PFSK-1 (cell line): ENCODE results near the gene HUS1B.

Experiments used
- FOXP2 ChIP-seq: optimal IDR thresholded peaks from 2 replicates; pipeline ENCODE3; 2011; ENCODE audit warnings: borderline replicate concordance, control low read depth, inconsistent platforms; ENCODE audit not compliant: insufficient read depth; ENCODE audit errors: extremely low read length, extremely low read depth
- POLR2AphosphoS5 ChIP-seq: IDR thresholded peaks from 2 replicates; pipeline ENCODE4 v1.6.1; 2012; ENCODE audit warnings: low read depth, mild to moderate bottlenecking, control low read depth, low read length, moderate library complexity
- SIN3A ChIP-seq: IDR thresholded peaks from 2 replicates; pipeline ENCODE4 v1.6.1; 2012; ENCODE audit warnings: mild to moderate bottlenecking, low read length, moderate library complexity, borderline replicate concordance; ENCODE audit not compliant: insufficient read depth
- TAF1 ChIP-seq: IDR thresholded peaks from 2 replicates; pipeline ENCODE4 v1.6.1; 2012; ENCODE audit warnings: low read length, control low read depth, borderline replicate concordance; ENCODE audit not compliant: insufficient read depth
- TF ChIP-seq, protein P1 (sequence below), 2 experiments: IDR thresholded peaks; 2 replicates each; pipeline versions ENCODE4 v1.6.1 to v1.8.0; 2011 to 2012; ENCODE audit warnings: low read depth in 2 of 2, low read length in 2 of 2, control low read depth in 1 of 2, inconsistent platforms in 1 of 2, mild to moderate bottlenecking in 1 of 2, moderate library complexity in 1 of 2; ENCODE audit not compliant: insufficient read depth in 1 of 2

Gene HUS1B

DNA sequence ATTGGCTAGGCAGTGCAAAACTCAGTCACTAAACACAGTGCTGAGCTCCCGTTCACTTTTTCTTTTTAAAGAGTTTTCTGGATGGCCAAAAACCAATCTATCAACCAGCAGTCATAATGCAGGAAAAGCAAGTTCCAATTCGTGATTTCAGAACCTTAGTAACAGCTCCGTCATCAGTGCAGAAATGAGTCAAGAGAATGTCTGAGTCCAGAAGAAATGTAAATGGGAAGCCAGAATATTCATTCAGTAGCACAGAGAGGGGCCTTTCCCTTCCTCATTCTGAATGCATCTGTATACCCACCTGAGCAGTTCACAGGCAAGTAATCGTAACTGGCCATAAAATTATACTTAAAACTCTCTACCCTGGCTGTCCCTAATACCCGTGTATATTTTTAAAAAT is 20.4 kb downstream of the HUS1B start:
- no peak for TF ChIP-seq FOXP2
- TF ChIP-seq SIN3A = no peak
- no peak for TF ChIP-seq POLR2AphosphoS5
- no peak for TF ChIP-seq TAF1
- TF ChIP-seq, protein P1, sequence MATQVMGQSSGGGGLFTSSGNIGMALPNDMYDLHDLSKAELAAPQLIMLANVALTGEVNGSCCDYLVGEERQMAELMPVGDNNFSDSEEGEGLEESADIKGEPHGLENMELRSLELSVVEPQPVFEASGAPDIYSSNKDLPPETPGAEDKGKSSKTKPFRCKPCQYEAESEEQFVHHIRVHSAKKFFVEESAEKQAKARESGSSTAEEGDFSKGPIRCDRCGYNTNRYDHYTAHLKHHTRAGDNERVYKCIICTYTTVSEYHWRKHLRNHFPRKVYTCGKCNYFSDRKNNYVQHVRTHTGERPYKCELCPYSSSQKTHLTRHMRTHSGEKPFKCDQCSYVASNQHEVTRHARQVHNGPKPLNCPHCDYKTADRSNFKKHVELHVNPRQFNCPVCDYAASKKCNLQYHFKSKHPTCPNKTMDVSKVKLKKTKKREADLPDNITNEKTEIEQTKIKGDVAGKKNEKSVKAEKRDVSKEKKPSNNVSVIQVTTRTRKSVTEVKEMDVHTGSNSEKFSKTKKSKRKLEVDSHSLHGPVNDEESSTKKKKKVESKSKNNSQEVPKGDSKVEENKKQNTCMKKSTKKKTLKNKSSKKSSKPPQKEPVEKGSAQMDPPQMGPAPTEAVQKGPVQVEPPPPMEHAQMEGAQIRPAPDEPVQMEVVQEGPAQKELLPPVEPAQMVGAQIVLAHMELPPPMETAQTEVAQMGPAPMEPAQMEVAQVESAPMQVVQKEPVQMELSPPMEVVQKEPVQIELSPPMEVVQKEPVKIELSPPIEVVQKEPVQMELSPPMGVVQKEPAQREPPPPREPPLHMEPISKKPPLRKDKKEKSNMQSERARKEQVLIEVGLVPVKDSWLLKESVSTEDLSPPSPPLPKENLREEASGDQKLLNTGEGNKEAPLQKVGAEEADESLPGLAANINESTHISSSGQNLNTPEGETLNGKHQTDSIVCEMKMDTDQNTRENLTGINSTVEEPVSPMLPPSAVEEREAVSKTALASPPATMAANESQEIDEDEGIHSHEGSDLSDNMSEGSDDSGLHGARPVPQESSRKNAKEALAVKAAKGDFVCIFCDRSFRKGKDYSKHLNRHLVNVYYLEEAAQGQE (IDR thresholded peaks at IDR 0.05; ENCODE audit: insufficient read depth in 1 of 2, low read depth in 2 of 2, low read length in 2 of 2) = no peak

DNA sequence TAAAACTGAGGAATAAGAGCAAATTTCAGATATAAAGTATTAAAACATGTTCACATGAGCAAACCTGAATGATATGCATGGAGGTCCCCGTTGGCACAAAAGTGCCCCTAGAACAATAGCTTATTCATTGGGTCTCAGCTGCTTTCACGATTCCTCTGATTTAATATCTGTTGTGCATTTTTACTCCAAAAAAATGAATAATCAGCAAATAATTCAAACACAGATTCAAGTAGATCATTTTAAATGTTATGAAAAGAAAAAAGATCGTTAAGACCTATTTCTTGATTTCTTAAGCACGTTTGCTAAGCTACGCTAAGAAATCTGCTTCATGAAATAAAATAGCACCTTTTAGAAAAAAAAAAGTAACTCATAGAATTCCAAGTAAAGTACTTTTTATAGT is 21.7 kb downstream of the HUS1B start:
- TF ChIP-seq POLR2AphosphoS5 = no peak
- TF ChIP-seq, protein P1 (IDR thresholded peaks at IDR 0.05; ENCODE audit: insufficient read depth in 1 of 2, low read depth in 2 of 2, low read length in 2 of 2) = no peak
- no peak for TF ChIP-seq TAF1
- TF ChIP-seq FOXP2 = no peak
- TF ChIP-seq SIN3A = no peak

DNA sequence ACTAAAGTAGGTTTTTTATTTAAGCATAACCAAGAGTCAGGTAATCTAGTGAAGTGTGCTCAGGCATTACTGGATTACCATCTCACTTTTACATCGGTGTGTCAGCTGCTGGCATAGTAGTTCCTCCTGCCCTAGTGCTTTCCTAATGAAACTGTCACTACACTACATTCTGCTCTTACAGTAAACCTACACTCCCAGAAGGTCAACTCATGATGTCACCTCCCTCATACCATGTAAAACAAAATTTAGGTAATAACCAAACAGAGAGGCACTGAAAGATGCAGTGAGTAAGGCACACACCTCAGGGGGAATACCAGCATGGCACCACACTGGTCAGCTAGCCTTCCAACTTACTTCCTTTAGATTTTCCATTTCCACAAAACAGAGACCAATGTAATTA is 23.3 kb downstream of the HUS1B start:
- TF ChIP-seq TAF1 (no peak), FOXP2 (no peak), POLR2AphosphoS5 (no peak), SIN3A (no peak)
- TF ChIP-seq, protein P1 (IDR thresholded peaks at IDR 0.05; ENCODE audit: insufficient read depth in 1 of 2, low read depth in 2 of 2, low read length in 2 of 2) = no peak

DNA sequence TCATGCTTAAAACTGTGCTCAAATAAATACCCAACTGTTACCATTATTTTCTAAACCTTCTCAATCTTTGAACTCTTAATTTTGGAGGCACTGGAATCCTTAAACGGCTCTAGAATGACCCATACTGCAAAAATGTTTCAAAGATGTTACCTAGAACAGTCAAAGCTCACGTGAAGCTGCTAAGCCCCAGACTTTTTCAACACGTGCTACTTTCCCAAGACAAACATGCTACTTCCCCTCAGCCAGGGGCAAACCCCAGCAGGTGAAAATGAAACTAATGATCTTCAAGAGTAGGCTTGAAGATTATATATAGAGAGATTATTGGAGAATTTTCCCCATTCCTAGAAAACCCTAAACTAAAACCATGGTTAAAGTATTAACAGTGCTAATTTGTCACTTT is 28.1 kb downstream of the HUS1B start:
- no peak for TF ChIP-seq SIN3A
- TF ChIP-seq POLR2AphosphoS5 = no peak
- TF ChIP-seq TAF1 = no peak
- TF ChIP-seq, protein P1 (IDR thresholded peaks at IDR 0.05; ENCODE audit: insufficient read depth in 1 of 2, low read depth in 2 of 2, low read length in 2 of 2) = no peak
- no peak for TF ChIP-seq FOXP2

DNA sequence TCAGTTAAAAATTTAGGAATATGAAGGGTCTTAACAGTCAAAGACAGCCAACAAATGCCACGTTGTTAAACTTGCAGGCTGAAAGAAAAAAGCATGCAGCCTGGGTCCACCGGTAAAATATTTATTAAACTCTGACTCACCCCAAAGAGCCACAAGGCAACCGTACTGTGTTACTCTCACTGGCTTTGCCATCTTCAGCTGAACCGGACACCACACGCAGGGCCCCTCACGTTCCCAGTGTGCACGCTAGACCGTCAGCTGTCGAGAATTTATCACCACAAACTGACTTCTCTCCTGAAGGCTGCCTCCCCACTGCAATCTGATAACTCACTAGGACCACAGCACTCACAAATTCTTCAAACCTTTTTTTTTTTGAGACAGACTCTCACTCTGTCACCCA is 30.7 kb downstream of the HUS1B start:
- TF ChIP-seq SIN3A = no peak
- TF ChIP-seq TAF1 = no peak
- TF ChIP-seq, protein P1 (IDR thresholded peaks at IDR 0.05; ENCODE audit: insufficient read depth in 1 of 2, low read depth in 2 of 2, low read length in 2 of 2) = no peak
- no peak for TF ChIP-seq FOXP2
- no peak for TF ChIP-seq POLR2AphosphoS5
